Measurements from ENCODE around the gene SNAP23.

The SNAP23 gene

DNA sequence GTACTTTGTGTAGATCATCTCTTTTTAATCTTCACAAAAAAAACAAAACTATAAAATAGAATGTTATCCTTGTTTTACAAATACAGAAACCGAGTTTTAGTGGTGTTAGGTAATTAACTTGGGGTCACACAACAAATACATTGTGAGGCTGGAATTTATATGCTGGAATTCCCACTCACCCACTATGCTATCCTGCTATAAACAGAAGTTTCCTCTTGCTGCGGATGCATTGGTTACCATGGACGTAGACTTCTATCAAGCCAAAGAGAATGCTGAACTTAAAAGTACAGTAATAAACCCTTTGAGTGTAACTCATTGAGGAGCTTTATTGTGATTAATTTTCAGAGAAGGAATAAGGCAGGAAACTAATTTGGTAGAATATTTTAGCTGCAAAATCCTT is 9.2 kb downstream of the SNAP23 start:
- no peak for DNase-seq (ENCODE audit: low read depth)
- H3K4me3 ChIP-seq (ENCODE audit: low read depth, low read length): no peak overlapping the region
- TF ChIP-seq, protein P1, sequence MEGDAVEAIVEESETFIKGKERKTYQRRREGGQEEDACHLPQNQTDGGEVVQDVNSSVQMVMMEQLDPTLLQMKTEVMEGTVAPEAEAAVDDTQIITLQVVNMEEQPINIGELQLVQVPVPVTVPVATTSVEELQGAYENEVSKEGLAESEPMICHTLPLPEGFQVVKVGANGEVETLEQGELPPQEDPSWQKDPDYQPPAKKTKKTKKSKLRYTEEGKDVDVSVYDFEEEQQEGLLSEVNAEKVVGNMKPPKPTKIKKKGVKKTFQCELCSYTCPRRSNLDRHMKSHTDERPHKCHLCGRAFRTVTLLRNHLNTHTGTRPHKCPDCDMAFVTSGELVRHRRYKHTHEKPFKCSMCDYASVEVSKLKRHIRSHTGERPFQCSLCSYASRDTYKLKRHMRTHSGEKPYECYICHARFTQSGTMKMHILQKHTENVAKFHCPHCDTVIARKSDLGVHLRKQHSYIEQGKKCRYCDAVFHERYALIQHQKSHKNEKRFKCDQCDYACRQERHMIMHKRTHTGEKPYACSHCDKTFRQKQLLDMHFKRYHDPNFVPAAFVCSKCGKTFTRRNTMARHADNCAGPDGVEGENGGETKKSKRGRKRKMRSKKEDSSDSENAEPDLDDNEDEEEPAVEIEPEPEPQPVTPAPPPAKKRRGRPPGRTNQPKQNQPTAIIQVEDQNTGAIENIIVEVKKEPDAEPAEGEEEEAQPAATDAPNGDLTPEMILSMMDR (IDR thresholded peaks at IDR 0.05; ENCODE audit: control insufficient read depth, extremely low read depth, insufficient read depth): no peak

DNA sequence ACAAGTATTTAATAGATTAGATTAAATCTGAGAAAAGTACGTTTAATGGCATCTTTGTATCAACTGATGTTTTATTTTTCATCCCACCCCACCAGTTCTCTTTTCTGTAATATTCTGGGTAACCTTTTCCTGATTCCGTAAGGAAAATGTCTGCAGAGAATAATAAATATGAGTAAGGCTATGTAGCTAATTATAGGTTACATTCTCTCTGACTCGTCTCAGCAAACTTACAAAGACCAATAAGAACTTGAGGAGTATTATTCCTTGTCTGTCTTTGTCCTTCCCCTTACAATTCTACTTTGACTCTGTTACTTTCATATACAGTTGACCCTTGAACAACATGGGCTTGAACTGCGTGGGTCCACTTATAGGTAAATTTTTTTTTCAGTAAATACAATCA is 12.1 kb downstream of the SNAP23 start:
- TF ChIP-seq, protein P1 (IDR thresholded peaks at IDR 0.05; ENCODE audit: control insufficient read depth, extremely low read depth, insufficient read depth): no peak
- DNase-seq (ENCODE audit: low read depth): no peak
- H3K4me3 ChIP-seq (ENCODE audit: low read depth, low read length): no peak overlapping the region

DNA sequence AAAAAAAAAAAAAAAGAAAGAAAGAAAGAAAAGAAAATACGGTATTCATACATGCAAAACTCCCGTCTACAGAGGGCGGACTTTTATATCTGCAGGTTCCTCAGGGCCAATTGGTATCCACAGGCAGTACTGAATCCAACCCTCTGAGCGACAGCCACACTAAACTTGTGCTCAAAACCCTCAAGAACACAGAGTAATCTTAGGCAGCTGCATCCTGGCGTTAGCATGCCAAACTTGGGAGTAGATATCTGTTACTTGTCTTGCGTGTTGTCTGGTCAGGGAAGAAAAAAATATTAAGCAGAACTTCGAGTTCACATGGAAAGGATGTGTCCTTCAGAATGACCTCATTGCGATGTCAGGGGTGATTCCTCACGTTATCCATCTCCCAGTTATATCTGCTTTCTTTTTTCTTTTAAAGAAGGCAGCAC is 12.8 kb downstream of the SNAP23 start:
- TF ChIP-seq, protein P1 (IDR thresholded peaks at IDR 0.05; ENCODE audit: control insufficient read depth, extremely low read depth, insufficient read depth): no peak
- H3K4me3 ChIP-seq (ENCODE audit: low read depth, low read length): no peak overlapping the region
- DNase-seq (ENCODE audit: low read depth): no peak

DNA sequence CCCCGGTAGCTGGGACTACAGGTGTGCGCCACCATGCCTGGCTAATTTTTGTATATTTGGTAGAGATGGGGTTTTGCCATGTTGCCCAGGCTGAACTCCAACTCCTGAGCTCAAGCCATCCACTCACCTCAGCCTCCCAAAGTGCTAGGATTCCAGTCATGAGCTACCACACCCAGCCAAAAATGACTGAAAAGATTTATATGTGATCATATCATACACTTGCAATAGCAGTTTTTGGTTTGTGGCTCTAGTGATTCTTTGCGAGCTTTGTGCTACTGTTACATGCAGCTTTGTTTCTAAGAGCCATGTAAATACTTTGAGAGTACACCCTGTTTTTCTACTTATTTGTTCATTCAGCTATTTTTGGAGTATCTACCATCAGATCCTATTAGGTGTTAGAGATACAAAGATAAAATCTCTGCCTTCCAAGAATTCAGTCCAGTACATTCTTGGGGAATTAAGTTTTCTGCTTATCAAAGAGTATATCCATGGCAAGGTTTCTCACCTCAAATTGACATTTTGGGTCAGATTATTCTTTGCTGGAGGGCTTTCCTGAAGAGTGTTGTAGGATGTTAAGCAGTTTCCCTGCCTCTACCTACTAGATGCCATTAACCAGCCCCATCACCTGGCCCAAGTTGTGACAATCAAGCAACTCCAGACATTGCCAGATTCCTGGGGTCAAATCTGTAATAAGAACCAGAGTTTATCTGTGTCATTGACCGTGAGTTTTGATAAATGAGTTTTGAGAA is 15.0 kb downstream of the SNAP23 start:
- no peak for DNase-seq (ENCODE audit: low read depth)
- H3K4me3 ChIP-seq (ENCODE audit: low read depth, low read length): no peak overlapping the region
- TF ChIP-seq, protein P1 (IDR thresholded peaks at IDR 0.05; ENCODE audit: control insufficient read depth, extremely low read depth, insufficient read depth): no peak

DNA sequence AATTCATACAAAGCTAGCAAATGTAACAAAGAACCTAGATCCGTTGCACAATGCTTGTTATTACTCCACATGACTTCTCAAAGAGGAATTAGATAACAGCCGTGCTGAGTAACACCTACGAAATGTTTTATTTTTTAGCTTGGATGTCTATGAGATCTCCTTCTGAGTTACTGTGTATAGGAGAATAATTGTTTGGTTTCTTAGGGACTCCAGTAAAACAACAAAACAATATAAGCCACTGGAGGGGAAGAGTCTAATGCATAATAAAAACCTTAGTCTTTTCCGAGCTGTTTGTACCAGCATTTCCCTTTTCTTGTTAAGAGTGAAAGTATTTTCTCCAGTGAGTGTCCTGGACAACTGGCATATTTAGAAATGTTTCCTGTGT is 15.6 kb downstream of the SNAP23 start:
- DNase-seq (ENCODE audit: low read depth): no peak
- TF ChIP-seq, protein P1 (IDR thresholded peaks at IDR 0.05; ENCODE audit: control insufficient read depth, extremely low read depth, insufficient read depth): no peak
- H3K4me3 ChIP-seq (ENCODE audit: low read depth, low read length): no peak overlapping the region

DNA sequence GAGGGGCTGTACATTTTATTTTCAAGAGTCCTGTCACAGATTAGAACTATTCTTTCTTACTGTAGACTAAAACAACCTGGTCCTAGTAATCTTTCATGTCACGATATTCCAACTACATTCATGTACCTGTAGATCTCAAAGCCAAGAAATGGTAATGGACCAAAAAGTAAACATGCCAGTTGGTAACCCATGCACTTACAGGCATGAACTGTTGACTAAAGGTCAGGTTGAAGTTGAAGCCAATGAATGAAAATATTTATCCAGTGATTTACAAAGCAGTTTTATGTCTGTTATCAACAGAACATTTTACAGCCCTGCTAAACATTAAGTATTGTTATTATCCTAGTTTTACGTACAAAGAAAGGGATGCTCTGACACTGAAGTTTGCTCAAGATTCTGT is 27.9 kb downstream of the SNAP23 start:
- H3K4me3 ChIP-seq (ENCODE audit: low read depth, low read length): no peak overlapping the region
- DNase-seq (ENCODE audit: low read depth): no peak
- TF ChIP-seq, protein P1 (IDR thresholded peaks at IDR 0.05; ENCODE audit: control insufficient read depth, extremely low read depth, insufficient read depth): no peak

DNA sequence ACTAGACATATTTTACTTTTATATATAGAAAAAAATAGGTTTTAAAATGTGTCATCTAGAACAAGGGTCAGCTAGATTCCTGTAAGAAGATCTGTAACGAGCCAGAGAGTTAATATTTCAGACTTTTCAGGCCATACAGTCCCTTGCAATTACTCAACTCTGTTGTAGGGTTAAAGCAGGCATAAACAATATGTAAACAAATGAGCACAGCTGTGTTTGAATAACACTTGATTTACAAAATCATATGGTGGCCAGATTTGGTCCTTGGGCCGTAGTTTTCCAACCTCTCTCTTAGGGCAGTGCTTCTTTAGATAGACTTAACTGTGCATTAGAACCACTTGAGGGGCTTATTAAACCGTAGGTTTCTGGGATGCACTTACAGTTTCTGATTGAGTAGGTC is 33.5 kb downstream of the SNAP23 start:
- TF ChIP-seq, protein P1 (IDR thresholded peaks at IDR 0.05; ENCODE audit: control insufficient read depth, extremely low read depth, insufficient read depth): no peak
- no peak for DNase-seq (ENCODE audit: low read depth)
- no peak overlapping the region for H3K4me3 ChIP-seq (ENCODE audit: low read depth, low read length)
